Thyroid gland (tissue), 4 donors: ENCODE measurements around the gene C6orf118.

Experiments
- CTCF ChIP-seq, 6 experiments: fragments of 200-600 bp in 3 of 6; fragments of 450-650 bp in 3 of 6; sonication (generic) in 3 of 6; IDR thresholded peaks; one replicate each; pipeline ENCODE4 v1.5.1; 2016 to 2019; ENCODE audit warnings: antibody characterized with exemption in 6 of 6, mild to moderate bottlenecking in 2 of 6, inconsistent platforms in 1 of 6, moderate library complexity in 1 of 6
- POLR2A ChIP-seq, 2 donors: fragments of 450-650 bp; IDR thresholded peaks; one replicate each; pipeline ENCODE4 v1.6.1; 2017; ENCODE audit warnings: antibody characterized with exemption in 2 of 2, mild to moderate bottlenecking in 2 of 2, moderate library complexity in 1 of 2

GRCh38 chr6:165300422-165300936 is 8.9 kb downstream of the C6orf118 start:
- TF ChIP-seq CTCF (IDR thresholded peaks at IDR 0.05) (no peak), POLR2A (IDR thresholded peaks at IDR 0.05) (no peak)
